GM19468 (cell line): Measurements from ENCODE around the gene DNAI1.

ENCODE experiments used
- ATAC-seq: cut with Tn5 transposase; IDR thresholded peaks from one replicate; pipeline ENCODE4 v1.9.1; 2021; ENCODE audit warnings: mild to moderate bottlenecking, moderate library complexity, moderate number of reproducible peaks; ENCODE audit not compliant: unreplicated experiment; ENCODE audit errors: extremely low read depth

DNAI1 gene

GRCh38 chr9:34485822-34486221, 27.2 kb downstream of the DNAI1 start:
- no peak for ATAC-seq

- no peak for ATAC-seq
These were observed 28.0 kb downstream of the DNAI1 start for GRCh38 chr9:34486572-34486971.

- no peak for ATAC-seq
These were observed 31.8 kb downstream of the DNAI1 start for GRCh38 chr9:34490360-34490759.

- ATAC-seq: no peak
These were observed 32.2 kb downstream of the DNAI1 start for GRCh38 chr9:34490760-34491159.

GRCh38 chr9:34491596-34491995, 33.0 kb downstream of the DNAI1 start:
- ATAC-seq: no peak

- no peak for ATAC-seq
These were observed 33.4 kb downstream of the DNAI1 start for GRCh38 chr9:34492051-34492450.

- ATAC-seq: no peak
These were observed 35.4 kb downstream of the DNAI1 start for GRCh38 chr9:34493972-34494535.

- ATAC-seq: no peak
These were observed 37.6 kb downstream of the DNAI1 start for GRCh38 chr9:34496149-34496712.

GRCh38 chr9:34498553-34498952, 39.9 kb downstream of the DNAI1 start:
- no peak for ATAC-seq

- no peak for ATAC-seq
These were observed 40.5 kb downstream of the DNAI1 start for GRCh38 chr9:34499076-34499475.

GRCh38 chr9:34500623-34501267, 42.1 kb downstream of the DNAI1 start:
- no peak for ATAC-seq

- ATAC-seq: no peak
These were observed 42.8 kb downstream of the DNAI1 start for GRCh38 chr9:34501372-34501771.

GRCh38 chr9:34501889-34502425, 43.4 kb downstream of the DNAI1 start:
- no peak for ATAC-seq

GRCh38 chr9:34502471-34502870, 43.9 kb downstream of the DNAI1 start:
- no peak for ATAC-seq

- no peak for ATAC-seq
These were observed 44.3 kb downstream of the DNAI1 start for GRCh38 chr9:34502891-34503290.

GRCh38 chr9:34503406-34503805, 44.8 kb downstream of the DNAI1 start:
- ATAC-seq: no peak

- ATAC-seq: no peak
These were observed 46.9 kb downstream of the DNAI1 start for GRCh38 chr9:34505370-34506120.

- ATAC-seq: no peak
These were observed 48.0 kb downstream of the DNAI1 start for GRCh38 chr9:34506623-34507022.

- no peak for ATAC-seq
These were observed 49.0 kb downstream of the DNAI1 start for GRCh38 chr9:34507556-34507955.

GRCh38 chr9:34507966-34508365, 49.4 kb downstream of the DNAI1 start:
- no peak for ATAC-seq

- ATAC-seq: no peak
These were observed 49.9 kb downstream of the DNAI1 start for GRCh38 chr9:34508463-34508862.
